G401.6 (cell line): ENCODE data around the gene STAM2.

Source experiments
- FAIRE-seq: peaks from 2 replicates; lab custom pipeline; 2012; peaks lifted over from hg19 to GRCh38; lab: Jason Lieb, UNC

Gene STAM2

GRCh38 chr2:152071092-152071491 lies 104.5 kb downstream of the STAM2 start:
- FAIRE-seq, result no peak

- FAIRE-seq, result no peak
Measured at GRCh38 chr2:152068226-152068625, 107.3 kb downstream of the STAM2 start.

GRCh38 chr2:152067823-152068222 lies 107.7 kb downstream of the STAM2 start:
- no peak for FAIRE-seq
